ENCODE data around the gene CCDC159.

GRCh38 chr19:11342429-11342828, 3.9 kb upstream of the CCDC159 start:
- TF ChIP-seq CTCF (IDR thresholded peaks at IDR 0.05) (no peak), EZH2 (IDR thresholded peaks at IDR 0.05) (no peak), EZH2phosphoT487 (IDR thresholded peaks at IDR 0.05) (no peak)

Data from neural progenitor cell (in vitro differentiated cells).